ENCODE data around the gene PSTPIP2.

- TF ChIP-seq CTCF (IDR thresholded peaks at IDR 0.05) (no peak), POLR2A (IDR thresholded peaks at IDR 0.05) (no peak), POLR2AphosphoS5 (IDR thresholded peaks at IDR 0.05) (no peak)
Measured at GRCh38 chr18:46031741-46032140, 40.3 kb downstream of the PSTPIP2 start.

Data from prostate gland (tissue), 2 donors.